GDM1 (cell line): Measurements from ENCODE around the gene ASTN2.
"Not testable (repeated sequence)": the region's sequence is repeated elsewhere in the genome, so short reads cannot be mapped to it uniquely, and the experiment has no call there.

Experiments used
- DNase-seq: peaks from one replicate; lab custom pipeline; 2025; lab: John Stamatoyannopoulos, UW

ASTN2 gene

DNA sequence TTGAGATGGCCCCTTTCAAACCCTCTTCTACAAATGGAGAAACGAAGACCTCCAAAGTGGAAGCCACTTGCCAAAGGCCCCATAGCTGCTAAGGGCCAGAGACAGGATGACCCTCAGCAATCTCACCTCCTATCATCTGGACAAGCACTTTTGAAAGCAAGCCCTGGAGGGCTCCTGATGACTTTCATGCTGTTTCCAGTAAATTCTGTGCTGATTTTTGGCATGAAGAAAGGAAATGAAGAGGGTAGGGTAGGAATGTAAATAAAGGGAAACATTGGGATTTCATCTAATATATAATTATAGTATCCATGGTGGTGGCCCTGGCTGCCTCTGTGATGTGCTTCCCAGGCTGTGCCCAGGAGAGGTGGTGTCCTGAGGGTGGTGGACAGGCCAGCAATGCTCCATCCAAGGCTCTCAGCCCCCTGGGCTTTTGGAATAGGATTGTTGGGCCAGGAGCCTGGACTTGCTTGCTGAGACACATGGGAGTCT lies 935.8 kb downstream of the ASTN2 start:
- no peak for DNase-seq

DNA sequence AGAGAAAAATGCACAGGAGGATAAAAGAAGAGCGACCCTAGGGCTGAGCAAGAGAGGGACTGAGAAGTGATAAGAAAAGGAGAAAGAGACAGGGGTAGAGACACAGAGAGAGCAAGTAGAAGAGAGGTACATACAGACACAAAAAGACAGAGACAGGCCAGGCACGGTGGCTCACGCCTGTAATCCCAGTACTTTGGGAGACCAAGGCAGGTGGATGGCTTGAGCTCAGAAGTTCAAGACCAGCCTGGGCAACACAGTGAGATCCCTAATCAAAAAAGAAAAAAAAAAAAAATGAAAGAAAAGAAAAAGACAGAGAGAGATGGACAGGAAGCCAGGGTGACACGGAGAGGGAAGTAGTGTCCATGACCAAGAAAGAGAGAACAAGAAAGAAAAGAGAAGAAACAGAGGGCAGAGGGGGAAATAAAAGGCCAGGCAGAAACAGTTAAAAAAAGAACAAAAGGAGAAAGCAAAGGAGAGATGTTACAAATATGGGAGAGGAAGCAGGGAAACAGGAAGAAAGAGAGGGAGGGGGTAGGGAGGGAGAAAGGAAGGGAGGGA lies 937.2 kb downstream of the ASTN2 start:
- DNase-seq, result no peak

DNA sequence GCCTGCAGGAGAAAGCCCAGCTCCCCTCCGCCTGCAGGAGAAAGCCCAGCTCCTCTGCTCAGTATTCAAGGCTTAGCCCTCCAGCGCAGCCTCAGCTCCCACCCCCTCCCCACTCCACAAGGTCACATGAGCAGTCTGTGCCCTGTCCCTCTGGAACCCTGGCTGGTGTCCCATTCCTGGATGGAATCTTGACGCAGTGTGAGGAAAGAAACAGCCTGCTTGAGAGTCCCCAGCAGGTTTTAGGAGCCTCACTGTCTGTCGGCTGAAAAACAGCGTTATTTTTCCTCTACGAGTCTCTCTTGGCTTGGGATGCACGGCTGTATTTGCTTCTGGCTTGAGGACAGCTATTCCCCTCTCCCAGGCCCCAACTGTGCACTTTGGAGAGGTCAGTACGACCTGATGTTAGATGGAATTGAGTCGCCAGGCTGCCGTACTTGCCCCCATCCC lies 937.9 kb downstream of the ASTN2 start:
- DNase-seq, result no peak

DNA sequence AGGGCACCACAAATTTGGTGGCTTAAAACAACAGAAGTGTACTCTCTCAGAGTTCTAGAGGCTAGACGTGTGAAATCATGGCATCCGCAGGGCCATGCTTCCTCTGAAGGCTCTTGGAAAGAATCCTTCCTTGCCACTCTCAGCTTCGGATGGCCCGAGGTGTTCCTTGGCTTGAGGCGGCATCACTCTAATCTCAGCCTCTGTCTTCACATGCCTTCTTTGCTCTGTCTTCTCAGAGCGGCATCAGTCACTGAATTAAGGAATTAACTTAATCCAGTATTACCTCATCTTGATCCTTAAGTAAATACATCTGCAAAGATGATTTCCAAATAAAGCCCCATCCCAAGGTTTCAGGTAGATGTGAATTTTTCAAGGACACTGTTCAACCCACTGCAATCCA lies 938.9 kb downstream of the ASTN2 start:
- no peak for DNase-seq

DNA sequence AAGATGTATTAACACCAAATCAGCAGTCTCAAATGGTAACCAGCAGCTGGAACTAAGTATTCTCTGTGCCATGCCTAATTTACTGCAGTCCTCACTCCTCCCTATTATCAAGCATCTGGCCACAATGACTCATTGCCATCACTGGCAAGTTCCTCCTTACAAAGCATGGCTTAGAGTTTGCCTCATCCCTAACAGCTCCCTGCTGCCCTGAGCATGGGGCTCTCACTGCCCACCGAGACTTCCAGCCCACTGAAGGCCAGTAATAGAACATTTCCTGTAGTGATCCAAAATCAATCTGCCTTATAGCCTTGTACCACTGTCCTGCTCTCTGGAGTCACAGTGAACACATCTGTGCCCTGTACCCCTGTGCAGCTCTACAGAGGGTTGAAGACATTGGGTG lies 939.7 kb downstream of the ASTN2 start:
- no peak for DNase-seq

DNA sequence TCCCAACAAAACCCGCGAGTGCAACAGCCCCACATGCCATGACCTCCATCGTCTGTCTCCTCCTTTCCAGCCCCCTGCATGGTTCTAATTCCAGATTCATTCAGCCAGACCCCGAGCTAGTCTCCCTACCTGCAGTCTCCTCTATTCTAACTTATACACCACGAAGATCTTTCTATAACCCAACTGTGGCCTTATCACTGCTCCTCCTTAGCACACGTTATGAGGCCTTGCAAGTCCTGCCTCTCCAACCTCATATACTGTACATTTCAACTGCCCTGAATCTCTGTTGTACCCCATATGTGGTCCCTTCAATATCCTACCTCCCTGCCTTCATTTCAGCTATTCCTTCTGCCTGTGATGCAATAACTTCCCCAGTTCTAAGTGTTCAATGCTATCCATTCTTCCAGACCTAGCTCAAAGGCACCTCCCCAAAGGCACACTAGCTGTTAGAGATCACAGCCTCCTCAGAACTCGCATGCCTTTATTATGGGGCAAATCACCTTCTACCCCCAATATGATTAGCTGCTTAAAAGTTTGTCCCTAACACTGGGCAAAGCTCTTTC lies 942.8 kb downstream of the ASTN2 start:
- no peak for DNase-seq

DNA sequence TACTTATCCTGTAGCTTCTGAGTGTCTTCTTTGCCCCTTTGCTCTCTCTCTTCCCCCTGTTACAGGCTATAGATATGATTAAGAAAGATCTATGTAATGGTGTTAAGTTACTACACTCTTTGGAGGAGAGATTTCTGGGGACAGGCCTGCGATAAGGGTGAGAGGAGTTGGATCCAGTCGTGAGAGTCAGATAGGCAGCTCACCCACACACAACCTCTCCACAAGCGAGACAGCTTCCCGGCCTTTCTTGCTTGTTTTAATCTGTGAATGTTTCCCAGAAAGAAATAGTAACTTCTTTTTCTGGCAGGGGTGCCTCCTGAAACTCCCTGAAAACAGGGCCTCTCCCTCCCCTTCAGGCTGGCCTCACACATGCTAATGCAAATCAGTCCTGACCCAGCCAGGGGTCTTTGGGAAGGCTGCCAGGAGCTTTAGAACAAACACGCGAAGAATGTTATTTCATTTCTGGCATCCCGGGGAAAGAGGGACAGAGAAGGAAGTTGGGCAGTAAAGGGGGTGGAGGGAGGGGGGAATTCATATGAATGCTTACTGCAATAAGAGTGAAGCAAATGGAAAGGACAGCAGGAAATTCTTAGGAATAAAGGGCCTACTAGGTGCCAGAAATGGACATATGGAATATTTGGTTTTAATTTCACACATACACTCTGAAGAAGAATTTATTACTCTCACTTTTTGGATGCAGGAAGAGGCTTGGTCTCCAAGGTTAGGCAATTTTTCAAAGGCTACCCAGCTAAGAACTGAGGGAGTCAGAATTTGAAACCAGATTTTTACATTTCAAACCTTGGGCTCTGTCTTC lies 943.6 kb downstream of the ASTN2 start:
- no peak for DNase-seq

DNA sequence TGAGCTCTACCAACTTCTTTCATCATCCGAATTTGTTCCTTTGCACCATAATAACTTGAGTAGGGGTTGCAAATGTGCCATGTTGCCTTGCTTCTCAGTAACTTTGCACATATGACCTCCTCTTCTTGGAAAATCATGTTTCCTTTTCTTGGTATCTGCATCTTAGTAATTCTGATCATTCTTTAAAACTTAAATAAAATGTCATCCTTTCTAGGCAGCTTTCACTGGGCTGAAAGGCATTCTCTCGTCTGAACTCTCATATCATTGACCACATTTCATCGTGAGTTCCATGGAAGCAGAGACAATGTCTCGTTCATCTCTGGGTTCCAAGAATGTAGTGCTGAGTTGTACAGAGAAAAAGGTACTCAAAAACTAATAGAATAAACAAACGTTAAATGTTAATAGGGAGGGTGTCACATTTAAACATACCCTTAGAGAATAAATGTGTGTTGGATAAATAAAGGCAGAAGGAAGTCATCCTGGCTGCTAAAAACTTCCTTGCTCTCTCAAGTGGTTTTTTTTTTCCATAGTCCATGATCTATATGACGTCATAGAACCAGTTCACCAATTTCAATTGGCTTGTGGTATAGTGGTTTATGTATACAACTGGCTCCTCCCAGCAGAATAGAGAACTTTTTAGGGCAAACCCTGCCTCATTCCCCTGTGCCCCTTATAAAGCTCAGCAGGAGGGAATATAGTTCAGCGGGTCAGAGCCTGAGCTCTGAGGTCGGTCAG lies 945.9 kb downstream of the ASTN2 start:
- DNase-seq, result no peak

DNA sequence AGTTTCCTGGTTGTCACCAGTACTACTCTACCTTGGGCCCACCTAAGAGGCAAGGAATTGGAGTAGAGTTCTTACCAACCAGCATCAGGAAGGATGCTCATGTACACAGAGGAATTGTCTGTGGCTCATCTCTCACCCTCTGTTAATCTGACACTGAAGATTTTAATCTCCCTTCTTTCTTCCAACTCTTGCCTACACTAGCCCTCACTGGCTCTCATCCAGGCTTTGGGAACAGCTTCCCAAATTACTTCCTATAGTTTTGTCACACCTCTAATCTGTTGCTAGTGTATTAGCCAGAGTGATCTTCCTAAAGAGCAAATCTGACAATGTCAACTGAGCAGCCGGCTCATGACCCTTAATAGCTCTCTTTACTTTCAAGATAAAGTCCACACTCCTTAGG lies 946.5 kb downstream of the ASTN2 start:
- DNase-seq, result no peak

DNA sequence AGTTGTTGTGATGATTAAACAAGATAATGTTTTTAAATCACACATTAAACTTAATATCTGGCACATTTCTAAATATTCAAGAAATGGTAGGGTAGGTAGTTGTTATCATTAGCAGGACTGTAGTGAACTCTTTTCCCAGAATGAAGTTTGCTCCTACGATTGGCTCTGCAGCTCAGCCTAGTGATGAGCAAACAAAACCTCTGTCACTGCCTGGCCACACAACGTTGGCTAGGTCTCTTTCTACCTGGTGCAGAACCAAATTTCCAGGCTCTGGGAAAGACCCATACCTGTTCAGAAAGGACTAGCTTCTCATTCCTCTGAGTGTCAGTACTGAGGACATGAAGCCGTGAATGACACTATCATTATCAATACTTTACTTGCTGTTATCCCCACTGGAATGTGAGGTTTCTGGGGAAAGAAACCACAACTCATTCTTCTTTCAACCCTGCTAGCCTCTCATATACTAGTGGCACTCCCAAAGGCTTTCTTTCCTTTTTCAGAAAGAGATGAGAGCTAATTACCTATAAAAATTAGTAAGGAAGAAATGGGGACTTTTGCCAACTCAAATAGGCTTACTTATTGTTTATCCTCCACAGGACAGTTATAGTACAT lies 947.0 kb downstream of the ASTN2 start:
- DNase-seq, result no peak

DNA sequence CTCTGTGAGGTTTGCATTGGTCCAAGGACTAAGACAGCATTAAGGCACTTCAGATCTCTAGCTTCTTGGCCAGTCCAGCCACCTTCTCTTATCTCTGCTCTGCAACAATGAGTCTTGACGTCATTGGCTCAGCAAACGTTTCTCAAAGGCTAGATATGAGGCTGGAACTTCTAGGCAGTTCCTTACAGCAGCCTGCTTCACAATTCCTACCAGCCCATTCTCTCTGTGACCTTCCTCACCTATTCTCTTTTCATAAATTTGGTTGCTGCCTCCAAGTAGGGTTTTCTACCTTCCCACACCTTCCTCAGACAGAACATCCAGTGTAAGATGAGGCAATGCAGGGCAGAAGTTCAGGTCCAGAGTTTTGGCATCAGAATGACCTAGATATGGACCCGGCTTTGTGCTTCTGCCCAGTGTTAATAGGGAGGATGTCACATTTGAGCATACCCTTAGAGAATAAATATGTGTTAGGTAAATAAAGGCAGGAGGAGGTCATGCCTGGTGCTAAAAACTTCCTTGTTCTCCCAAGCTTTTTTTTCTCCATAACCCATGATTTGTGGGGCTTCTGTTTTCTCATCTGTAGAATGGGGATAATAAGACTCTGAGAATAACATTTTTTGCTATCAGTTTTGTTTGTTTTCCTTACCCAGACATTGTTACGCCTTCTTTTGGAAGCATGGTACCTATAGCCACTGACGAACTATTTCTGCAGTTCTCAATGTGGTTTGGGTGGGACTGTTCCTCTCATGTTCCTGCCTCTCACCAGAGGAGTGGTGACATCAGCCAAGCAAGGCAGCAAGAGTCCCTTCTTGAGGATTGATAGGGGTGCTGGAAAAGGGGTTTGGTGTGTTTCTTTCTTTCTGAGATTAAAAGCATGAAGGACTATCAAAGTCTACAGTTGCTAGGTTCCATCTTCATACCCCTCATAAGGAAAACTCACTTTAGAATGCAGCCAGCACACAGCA lies 948.3 kb downstream of the ASTN2 start:
- DNase-seq, result no peak

DNA sequence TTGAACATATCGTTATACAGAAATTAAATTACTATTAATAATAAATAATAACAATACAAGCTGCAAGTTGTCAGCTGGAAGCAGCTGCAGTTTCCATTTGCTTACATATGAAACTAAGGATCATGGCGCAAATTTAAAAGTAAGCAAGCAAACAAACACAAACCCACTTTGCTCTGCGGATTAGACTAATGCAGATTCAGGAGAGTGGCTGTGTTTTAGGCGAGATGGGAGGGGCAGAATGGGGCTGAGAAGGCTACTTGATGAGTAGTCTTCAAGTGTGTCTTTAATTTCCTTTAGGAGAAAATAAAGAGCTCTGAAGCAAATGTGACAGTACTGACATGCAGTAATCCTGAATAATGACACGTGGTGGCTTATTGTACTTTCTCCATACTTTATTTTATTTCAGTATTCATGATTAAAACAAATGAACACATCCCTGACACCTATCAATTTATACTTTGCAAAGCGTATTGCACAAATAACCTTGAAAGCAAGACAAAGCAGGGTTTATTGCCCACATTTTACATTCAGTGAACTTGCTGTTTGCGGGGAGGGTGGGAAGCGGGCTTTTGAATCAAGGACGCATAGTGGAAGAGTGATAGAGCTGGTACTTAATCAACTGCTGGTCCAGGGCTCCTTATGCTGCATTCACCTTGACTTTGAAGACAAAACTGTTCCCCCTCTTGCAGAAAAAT lies 949.1 kb downstream of the ASTN2 start:
- DNase-seq, result no peak

DNA sequence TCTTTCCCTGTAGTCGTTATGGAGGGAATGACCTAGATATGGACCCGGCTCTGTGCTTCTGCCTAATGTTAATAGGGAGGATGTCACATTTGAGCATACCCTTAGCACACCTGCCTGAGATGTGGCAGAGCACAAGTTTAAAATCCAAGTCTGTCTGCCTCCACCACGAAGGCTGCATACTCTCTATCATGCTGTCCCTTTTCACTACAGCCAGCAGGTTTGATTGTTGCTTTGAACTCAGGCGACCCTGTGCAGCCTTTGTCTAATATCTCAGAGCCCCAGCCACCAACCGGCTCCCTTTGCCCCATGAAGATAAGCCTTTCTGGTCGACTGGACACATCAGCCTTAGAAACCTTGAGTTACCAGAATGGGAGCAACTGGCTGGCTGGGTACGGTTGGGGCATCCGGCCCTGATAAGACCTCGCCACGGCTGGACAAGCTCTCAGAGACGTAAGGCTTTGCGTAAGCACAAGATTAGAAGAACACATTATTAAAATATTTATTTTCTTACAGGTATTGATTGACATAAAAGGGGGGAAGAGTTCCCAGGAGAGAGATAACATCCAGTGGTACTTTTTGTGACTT lies 949.8 kb downstream of the ASTN2 start:
- no peak for DNase-seq

DNA sequence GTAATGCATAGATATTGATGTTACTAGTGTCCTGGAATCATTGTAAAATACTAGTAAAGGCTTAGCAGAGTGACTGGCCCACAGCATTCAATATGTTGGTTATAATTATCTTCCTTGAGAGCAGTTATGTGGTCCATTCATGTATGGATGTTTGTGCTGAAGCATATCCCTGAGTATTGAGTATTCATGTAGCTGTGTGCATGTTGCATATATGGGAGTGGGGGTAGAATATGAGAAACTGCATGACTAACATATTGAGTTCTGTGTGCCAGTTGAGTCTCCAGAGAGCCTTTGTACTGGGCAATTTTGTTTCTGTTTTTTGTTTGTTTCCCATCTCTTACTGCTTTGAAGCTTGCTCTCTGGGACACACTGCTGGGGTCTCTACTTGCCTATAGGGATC lies 950.4 kb downstream of the ASTN2 start:
- DNase-seq, result no peak

DNA sequence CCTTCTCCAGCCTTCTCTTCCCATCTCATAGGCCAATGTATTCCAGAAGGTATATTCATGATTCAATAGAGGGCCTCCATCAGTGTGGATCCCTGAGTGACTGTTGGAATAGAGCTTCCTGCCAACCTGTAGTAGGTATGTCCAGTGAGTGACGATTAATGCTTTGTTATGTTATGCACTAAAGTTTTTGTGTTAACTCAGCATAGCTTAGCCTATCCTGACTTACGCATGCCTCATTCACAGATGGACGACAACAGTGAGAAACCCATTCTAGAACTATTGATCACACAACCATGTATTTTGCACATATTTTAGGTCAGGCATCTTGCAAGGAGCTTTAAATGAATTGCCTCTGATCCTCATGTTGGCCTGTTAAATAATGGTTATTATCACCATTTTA lies 953.2 kb downstream of the ASTN2 start:
- no peak for DNase-seq

DNA sequence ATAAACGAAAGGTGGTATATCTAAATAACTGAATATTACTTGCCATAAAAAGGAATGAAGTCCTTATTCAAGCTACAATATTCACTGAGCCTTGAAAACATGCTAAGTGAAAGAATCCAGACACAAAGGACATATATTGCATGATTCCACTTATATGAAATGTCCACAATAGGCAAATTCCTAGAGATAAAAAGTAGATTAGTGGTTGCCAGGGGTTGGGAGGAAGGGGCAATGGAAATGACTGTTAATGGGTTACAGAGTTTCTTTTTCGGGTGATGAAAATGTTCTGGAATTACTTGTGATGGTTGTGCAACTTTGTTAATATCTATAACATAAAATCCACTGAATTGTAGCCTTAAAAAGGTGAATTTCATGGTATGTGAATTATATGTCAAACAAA lies 954.8 kb downstream of the ASTN2 start:
- no peak for DNase-seq

DNA sequence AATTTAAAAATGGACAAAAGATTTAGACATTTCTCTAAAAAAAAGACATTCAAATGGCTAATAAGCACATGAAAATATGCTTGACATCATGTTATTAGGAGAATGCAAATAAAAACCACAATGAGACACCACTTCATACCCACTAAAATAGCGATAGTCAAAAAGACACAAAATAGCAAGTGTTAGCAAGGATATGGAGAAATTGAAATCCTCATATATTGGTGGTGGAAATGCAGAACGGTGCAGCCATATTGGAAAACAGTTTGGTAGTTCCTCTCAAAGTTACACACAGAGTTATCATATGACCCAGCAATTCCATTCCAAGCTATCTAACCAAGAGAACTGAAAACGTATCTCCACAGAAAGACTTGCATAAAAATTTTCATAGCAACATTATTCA lies 955.3 kb downstream of the ASTN2 start:
- no peak for DNase-seq

DNA sequence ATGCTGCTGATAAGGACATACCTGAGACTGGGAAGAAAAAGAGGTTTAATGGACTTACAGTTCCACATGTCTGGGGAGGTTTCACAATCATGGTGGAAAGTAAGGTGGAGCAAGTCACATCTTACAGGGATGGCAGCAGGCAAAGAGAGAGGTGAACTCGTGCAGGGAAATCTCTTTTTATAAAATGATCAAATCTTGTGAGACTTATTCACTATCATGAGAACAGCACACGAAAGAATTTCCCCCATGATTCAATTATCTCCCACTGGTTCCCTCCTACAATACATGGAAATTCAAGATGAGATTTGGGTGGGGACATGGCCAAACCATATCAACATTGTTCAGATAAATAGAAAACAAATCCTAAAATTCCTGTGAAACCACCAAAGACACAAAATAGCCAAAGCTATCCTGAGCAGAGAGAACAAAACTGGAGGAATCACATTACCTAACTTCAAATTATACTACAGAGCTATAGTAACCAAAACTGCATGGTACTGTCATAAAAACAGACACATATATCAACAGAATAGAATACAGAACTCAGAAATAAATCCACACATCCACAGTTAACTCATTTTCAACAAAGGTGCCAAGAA lies 958.3 kb downstream of the ASTN2 start:
- no peak for DNase-seq

DNA sequence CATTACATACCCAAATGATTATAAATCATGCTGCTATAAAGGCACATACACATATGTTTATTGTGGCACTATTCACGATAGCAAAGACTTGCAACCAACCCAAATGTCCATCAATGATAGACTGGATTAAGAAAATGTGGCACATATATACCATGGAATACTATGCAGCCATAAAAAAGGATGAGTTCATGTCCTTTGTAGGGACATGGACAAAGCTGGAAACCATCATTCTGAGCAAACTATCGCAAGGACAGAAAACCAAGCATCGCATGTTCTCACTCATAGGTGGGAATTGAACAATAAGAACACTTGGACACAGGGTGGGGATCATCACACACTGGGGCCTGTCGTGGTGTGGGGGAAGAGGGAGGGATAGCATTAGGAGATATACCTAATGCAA lies 960.3 kb downstream of the ASTN2 start:
- DNase-seq, result not testable (repeated sequence)

DNA sequence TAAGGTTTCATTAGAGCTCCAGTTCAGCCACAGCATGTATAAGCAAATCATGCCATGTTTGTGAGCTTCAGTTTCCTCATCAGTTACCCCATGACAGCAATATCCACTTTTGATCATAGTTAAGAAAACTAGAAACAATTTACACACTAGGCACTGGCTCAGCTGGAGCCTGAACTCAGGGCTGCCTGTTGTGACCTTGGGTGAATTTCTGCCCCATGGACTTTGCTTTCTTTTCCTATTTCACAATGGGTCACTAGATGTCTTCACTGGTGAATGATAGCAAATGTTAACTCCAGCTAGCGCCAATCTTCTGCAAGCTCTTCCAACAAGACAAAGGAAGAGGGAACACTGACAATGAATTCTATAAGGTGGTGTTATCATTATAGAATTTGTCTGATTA lies 961.1 kb downstream of the ASTN2 start:
- no peak for DNase-seq
